Transverse colon (tissue), 4 donors: ENCODE results near the gene BTN3A1. TPM values are rescaled to one million over a fixed set of nuclear protein-coding genes. Genes with fewer than 3 reads are reported as not detected.

Experiments used
- DNase-seq: peaks from one replicate; pipeline ENCODE4 v3.0.0-alpha.2; 2019
- H3K27ac ChIP-seq, 4 donors: fragments of 200-600 bp; sonication (generic); 2 replicates each; pipeline ENCODE4 v1.5.1; 2016 to 2018; ENCODE audit warnings: inconsistent platforms in 4 of 4
- H3K27me3 ChIP-seq: fragments of 200-600 bp; sonication (generic); 2 replicates; pipeline ENCODE4 v1.5.1; 2017; ENCODE audit warnings: inconsistent platforms
- H3K36me3 ChIP-seq, 4 donors: fragments of 200-600 bp; sonication (generic); 2 replicates each; pipeline ENCODE4 v1.5.1; 2017 to 2019; ENCODE audit warnings: inconsistent platforms in 4 of 4
- H3K4me1 ChIP-seq, 4 donors: fragments of 200-600 bp; sonication (generic); 2 replicates each; pipeline ENCODE4 v1.5.1; 2017 to 2020; ENCODE audit warnings: inconsistent platforms in 4 of 4
- H3K4me3 ChIP-seq, 4 donors: fragments of 200-600 bp; sonication (generic); 1 replicate in 1 of 4; 2 replicates in 3 of 4; pipeline versions ENCODE4 v1.5.1 to v1.6.1; 2017 to 2019; ENCODE audit warnings: inconsistent platforms in 4 of 4
- H3K9me3 ChIP-seq, 2 donors: fragments of 200-600 bp; sonication (generic); 2 replicates each; pipeline ENCODE4 v1.5.1; 2017 to 2019; ENCODE audit warnings: inconsistent platforms in 2 of 2
- EP300 ChIP-seq: sonication (generic); formaldehyde crosslinking; IDR thresholded peaks from one replicate; pipeline ENCODE4 v1.6.1; 2017; ENCODE audit warnings: antibody characterized with exemption, low read depth
- POLR2A ChIP-seq: fragments of 450-650 bp; IDR thresholded peaks from one replicate; pipeline ENCODE4 v1.6.1; 2016; ENCODE audit warnings: antibody characterized with exemption, mild to moderate bottlenecking, moderate library complexity
- POLR2AphosphoS5 ChIP-seq, 3 donors: sonication (generic); formaldehyde crosslinking; IDR thresholded peaks; one replicate each; pipeline ENCODE4 v1.6.1; 2016; ENCODE audit warnings: antibody characterized with exemption in 3 of 3
- WGBS, 2 donors: methylation state at CpG; one replicate each; pipeline ENCODE4 v1.1.5; 2018; ENCODE audit warnings: low coverage in 1 of 2; 5-methylcytosine and 5-hydroxymethylcytosine counted together
- in situ Hi-C, 4 donors: fragments of 200-750 bp; cut with MboI; loops; one replicate each; pipeline versions ENCODE4 v1.15.0 to v1.15.1; 2017; ENCODE audit warnings: low sequenced_read_pairs in 3 of 4, low pct_ligation_motif_present in 1 of 4, low pct_unique_long_range_greater_than_20kb in 1 of 4
- intact Hi-C: fragments of 100-400 bp; cut with DNase I; formaldehyde crosslinking; loops from one replicate; pipeline ENCODE4 v1.15.1; 2023; ENCODE audit warnings: low total_unique reads
- total RNA-seq, 4 donors: library from RNA; depleted of rRNA; stranded (reverse); fragments of >200 nt; gene quantifications; one replicate each; pipeline ENCODE4 v1.1.0, GENCODE V29; 2016
- TF ChIP-seq, protein P1 (sequence below), 5 experiments: fragments of 200-600 bp in 3 of 5; fragments of 450-650 bp in 2 of 5; sonication (generic) in 3 of 5; IDR thresholded peaks; 1 replicate in 2 of 5; 2 replicates in 3 of 5; pipeline ENCODE4 v1.5.1; 2016 to 2017; ENCODE audit warnings: antibody characterized with exemption in 5 of 5, inconsistent platforms in 3 of 5, mild to moderate bottlenecking in 2 of 5, moderate library complexity in 1 of 5

BTN3A1 gene
- total RNA-seq, 4 donors from 2014 or later, result 15.7 to 43.2 (median 20.4) TPM

DNA sequence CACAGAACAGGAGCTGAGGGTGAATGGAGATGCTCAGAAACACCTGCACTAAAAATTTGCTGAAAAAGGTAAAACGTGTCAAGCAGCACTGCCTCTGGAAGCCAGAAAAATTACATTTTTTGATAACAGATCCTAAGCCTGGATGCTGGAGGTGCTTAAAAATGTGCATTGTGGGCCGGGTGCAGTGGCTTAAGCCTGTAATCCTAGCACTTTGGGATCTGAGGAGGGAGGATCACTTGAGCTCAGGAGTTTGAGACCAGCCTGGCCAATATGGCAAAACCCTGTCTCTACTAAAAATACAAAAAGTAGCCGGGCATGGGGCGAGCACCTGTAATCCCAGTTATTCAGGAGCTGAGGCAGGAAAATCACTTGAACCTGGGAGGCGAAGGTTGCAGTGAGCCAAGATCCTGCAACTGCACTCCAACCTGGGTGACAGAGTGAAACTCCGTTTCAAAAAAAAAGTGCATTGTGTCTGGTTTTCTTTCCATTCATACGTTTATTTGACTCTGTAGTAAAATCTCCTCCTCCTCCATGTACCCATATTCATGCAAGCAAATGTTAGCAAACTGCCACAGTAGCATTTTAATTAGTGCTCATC is 587 bp upstream of the BTN3A1 start:
- Histone ChIP-seq H3K27me3 (no peaks in the 10 kb centered on the region), H3K4me1 (peaks cover 2 to 36% (median 9%) of the 10 kb centered on the region in 4 donors), H3K4me3 (peak overlapping the region; percentile 3 to 86 (median 65)), H3K27ac (peak overlapping the region; percentile 86 to 93 (median 90)), H3K36me3 (no peaks in the 10 kb centered on the region), H3K9me3 (no peaks in the 10 kb centered on the region)
- WGBS, 2 donors, result 33 to 49% methylated on average over 6 to 7 of the region's 7 CpGs
- DNase-seq, result no peak
- TF ChIP-seq EP300 (no peak), POLR2A (no peak)
- in situ Hi-C loops (no loop called here), intact Hi-C loops (no loop called here)

DNA sequence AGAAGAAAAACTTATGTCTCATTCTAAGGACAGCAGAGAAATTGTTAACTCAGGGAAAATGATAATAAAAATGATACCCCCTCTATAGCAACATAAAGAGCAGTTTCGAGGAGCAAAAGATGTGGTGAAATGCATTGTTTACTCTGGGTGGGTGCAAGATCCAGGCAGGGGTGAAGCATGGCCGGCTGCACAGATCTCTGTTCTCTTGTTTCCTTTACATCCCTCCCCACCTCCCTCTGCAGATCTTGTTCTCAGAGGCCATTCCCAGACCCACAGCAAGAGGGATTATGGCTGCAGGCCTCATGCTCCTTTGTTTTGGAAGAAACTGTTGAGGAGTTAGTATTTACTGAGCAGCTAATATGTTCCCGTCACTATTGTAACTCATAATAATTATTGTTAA is 1.8 kb downstream of the BTN3A1 start:
- Histone ChIP-seq H3K4me3 (peak overlapping the region in 1 of 4 donors; percentile 81), H3K4me1 (peaks cover 2 to 42% (median 9%) of the 10 kb centered on the region in 4 donors), H3K36me3 (peaks cover 0 to 17% (median 2%) of the 10 kb centered on the region in 4 donors), H3K27ac (no peak overlapping the region), H3K9me3 (no peaks in the 10 kb centered on the region), H3K27me3 (no peaks in the 10 kb centered on the region)
- intact Hi-C loops (no loop called here), in situ Hi-C loops (no loop called here)
- no peak for TF ChIP-seq EP300
- DNase-seq, result no peak
- 63 to 69% methylated on average over 2 to 3 of the region's 3 CpGs for WGBS, 2 donors

DNA sequence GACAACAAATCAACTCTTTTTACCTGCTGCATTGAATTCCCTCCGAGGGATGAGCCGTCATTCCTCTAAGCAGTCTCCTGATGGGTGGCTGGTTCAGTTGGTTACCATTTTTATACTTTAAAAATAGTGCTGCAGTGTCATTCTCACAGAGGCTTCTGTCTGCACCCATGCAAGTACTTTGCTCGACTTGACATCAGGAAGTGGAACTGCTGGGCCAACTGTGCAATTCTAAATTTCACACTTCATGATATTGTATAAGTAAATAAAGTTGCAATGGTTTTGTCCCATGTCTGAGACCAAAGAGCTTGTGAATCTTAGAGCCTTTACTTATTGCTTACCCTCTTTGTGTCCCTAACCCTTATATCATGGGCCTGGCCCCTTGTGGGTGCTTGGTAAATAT is 2.5 kb downstream of the BTN3A1 start:
- H3K9me3 ChIP-seq, result no peaks in the 10 kb centered on the region
- intact Hi-C loops (no loop called here), in situ Hi-C loops (no loop called here)
- no peak overlapping the region for H3K4me3 ChIP-seq
- no peaks in the 10 kb centered on the region for H3K27me3 ChIP-seq
- H3K27ac ChIP-seq, result no peak overlapping the region
- 86 to 88% methylated on average over 3 of the region's 3 CpGs for WGBS, 2 donors
- TF ChIP-seq, protein P1, sequence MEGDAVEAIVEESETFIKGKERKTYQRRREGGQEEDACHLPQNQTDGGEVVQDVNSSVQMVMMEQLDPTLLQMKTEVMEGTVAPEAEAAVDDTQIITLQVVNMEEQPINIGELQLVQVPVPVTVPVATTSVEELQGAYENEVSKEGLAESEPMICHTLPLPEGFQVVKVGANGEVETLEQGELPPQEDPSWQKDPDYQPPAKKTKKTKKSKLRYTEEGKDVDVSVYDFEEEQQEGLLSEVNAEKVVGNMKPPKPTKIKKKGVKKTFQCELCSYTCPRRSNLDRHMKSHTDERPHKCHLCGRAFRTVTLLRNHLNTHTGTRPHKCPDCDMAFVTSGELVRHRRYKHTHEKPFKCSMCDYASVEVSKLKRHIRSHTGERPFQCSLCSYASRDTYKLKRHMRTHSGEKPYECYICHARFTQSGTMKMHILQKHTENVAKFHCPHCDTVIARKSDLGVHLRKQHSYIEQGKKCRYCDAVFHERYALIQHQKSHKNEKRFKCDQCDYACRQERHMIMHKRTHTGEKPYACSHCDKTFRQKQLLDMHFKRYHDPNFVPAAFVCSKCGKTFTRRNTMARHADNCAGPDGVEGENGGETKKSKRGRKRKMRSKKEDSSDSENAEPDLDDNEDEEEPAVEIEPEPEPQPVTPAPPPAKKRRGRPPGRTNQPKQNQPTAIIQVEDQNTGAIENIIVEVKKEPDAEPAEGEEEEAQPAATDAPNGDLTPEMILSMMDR (IDR thresholded peaks at IDR 0.05), result no peak
- TF ChIP-seq EP300 (no peak), POLR2AphosphoS5 (IDR thresholded peaks at IDR 0.05) (no peak), POLR2A (no peak)
- no peak for DNase-seq
- peaks cover 2 to 42% (median 9%) of the 10 kb centered on the region in 4 donors for H3K4me1 ChIP-seq
- peaks cover 0 to 20% (median 5%) of the 10 kb centered on the region in 4 donors for H3K36me3 ChIP-seq

DNA sequence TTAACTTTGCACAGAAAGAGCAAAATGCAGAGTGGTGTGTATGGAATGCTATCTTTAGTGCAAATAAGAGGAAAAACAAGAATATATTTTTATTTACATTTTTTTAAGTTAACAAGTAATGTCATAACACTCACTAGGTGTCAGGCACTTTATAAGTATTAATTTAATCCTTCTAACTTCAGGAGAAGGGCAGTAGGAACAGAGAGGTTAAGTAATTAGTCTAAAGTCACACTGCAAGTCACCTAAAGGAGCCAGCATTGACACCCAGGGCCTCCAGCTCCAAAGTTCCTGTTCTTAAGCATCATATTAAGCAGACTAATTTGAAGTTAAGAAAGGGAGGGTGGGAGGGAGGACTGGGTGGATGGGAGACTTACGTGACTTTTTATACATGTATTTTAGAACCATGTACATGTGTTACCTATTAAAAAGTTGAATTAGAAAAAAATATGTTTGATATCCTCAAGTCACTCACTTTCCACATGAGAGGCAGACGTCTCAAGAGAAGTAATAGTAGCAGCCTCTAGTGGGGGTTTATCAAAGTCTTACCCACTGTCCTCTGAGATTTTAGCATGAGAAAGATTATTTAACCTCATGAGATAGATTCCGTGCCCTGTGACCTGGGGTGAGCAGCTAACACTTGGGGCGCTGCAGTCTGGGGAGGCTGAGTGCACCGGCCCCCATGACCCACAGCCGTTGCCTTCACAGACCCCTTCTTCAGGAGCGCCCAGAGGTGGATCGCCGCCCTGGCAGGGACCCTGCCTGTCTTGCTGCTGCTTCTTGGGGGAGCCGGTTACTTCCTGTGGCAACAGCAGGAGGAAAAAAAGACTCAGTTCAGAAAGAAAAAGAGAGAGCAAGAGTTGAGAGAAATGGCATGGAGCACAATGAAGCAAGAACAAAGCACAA is 7.0 kb downstream of the BTN3A1 start:
- peaks cover 0 to 16% (median 3%) of the 10 kb centered on the region in 4 donors for H3K4me1 ChIP-seq
- peaks cover 0 to 38% (median 10%) of the 10 kb centered on the region in 4 donors for H3K36me3 ChIP-seq
- TF ChIP-seq, protein P1 (IDR thresholded peaks at IDR 0.05), result no peak
- TF ChIP-seq POLR2A (no peak), EP300 (no peak), POLR2AphosphoS5 (IDR thresholded peaks at IDR 0.05) (no peak)
- H3K27me3 ChIP-seq, result no peaks in the 10 kb centered on the region
- H3K4me3 ChIP-seq, result no peak overlapping the region
- 91 to 94% methylated on average over 6 to 10 of the region's 10 CpGs for WGBS, 2 donors
- DNase-seq, result no peak
- in situ Hi-C loops, result no loop called here
- H3K27ac ChIP-seq, result no peak overlapping the region
- intact Hi-C loops, result no loop called here
- H3K9me3 ChIP-seq, result no peaks in the 10 kb centered on the region

DNA sequence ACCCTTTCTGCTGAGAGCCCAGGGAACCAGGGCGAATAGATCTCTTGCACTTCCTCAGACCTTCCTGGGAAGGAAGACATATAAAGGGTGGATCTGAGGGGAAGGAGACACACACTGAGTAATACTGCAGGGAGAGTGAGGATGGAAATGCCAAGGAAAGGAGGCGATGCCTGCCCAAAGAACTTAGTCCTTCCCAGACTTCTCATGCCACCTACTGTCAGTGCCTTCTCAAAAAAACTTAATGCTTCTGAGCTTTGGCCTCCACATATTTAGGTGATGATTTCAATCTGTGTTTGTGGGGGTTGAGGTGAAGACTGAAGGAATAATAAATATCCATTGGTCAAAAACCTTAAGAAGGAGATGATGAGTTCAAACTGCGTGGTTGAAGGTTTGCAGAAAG is 9.7 kb downstream of the BTN3A1 start:
- H3K27me3 ChIP-seq, result no peaks in the 10 kb centered on the region
- no peaks in the 10 kb centered on the region for H3K9me3 ChIP-seq
- no peak overlapping the region for H3K27ac ChIP-seq
- peaks cover 0 to 38% (median 10%) of the 10 kb centered on the region in 4 donors for H3K36me3 ChIP-seq
- TF ChIP-seq POLR2A (no peak), EP300 (no peak), POLR2AphosphoS5 (IDR thresholded peaks at IDR 0.05) (no peak)
- TF ChIP-seq, protein P1 (IDR thresholded peaks at IDR 0.05), result no peak
- DNase-seq, result no peak
- H3K4me1 ChIP-seq, result peaks cover 0 to 6% (median 0%) of the 10 kb centered on the region in 4 donors
- H3K4me3 ChIP-seq, result no peak overlapping the region
- in situ Hi-C loops (no loop called here), intact Hi-C loops (no loop called here)
- 92 to 100% methylated on average over 2 to 3 of the region's 3 CpGs for WGBS, 2 donors
